Measurements from ENCODE around the gene GAK.

The GAK gene

GRCh38 chr4:898123-898522 lies 34.0 kb downstream of the GAK start:
- Histone ChIP-seq H3K27ac (ENCODE audit: low read depth, low read length) (no peak overlapping the region), H3K4me2 (ENCODE audit: low read depth, low read length, poor library complexity, severe bottlenecking) (no peak overlapping the region), H3K9ac (ENCODE audit: low read length) (no peak overlapping the region), H2AFZ (ENCODE audit: low read depth, low read length, severe bottlenecking) (no peak overlapping the region), H3K36me3 (ENCODE audit: low read length) (no peaks in the 10 kb centered on the region), H3K9me3 (ENCODE audit: insufficient read depth, low read length) (no peaks in the 10 kb centered on the region), H3F3A (ENCODE audit: insufficient read depth) (no peaks in the 10 kb centered on the region), H3K79me2 (ENCODE audit: insufficient read depth, low read length) (peaks cover 3% of the 10 kb centered on the region; the same call in 1 of the 2 replicates), H3K9me2 (replicated peaks; ENCODE audit: insufficient read depth, low read length) (no peaks in the 10 kb centered on the region), H3K27me3 (ENCODE audit: low read length) (no peaks in the 10 kb centered on the region), H3K4me3 (ENCODE audit: insufficient read depth, low read length, poor library complexity, severe bottlenecking) (no peak overlapping the region), H4K20me1 (ENCODE audit: low read depth, low read length) (no peaks in the 10 kb centered on the region)
- TF ChIP-seq CTCF (IDR thresholded peaks at IDR 0.05; ENCODE audit: insufficient read depth, low read length, poor library complexity, severe bottlenecking) (no peak), EZH2phosphoT487 (conservative IDR thresholded peaks at IDR 0.05; ENCODE audit: low read length) (no peak)

GRCh38 chr4:896630-897029 lies 35.5 kb downstream of the GAK start:
- no peaks in the 10 kb centered on the region for H3K36me3 ChIP-seq (ENCODE audit: low read length)
- no peaks in the 10 kb centered on the region for H4K20me1 ChIP-seq (ENCODE audit: low read depth, low read length)
- no peaks in the 10 kb centered on the region for H3F3A ChIP-seq (ENCODE audit: insufficient read depth)

GRCh38 chr4:896216-896615 lies 35.9 kb downstream of the GAK start:
- Histone ChIP-seq H3K4me3 (ENCODE audit: insufficient read depth, low read length, poor library complexity, severe bottlenecking) (no peak overlapping the region), H3K9me2 (replicated peaks; ENCODE audit: insufficient read depth, low read length) (no peaks in the 10 kb centered on the region), H3K36me3 (ENCODE audit: low read length) (no peaks in the 10 kb centered on the region), H3K9me3 (ENCODE audit: insufficient read depth, low read length) (no peaks in the 10 kb centered on the region), H3K79me2 (ENCODE audit: insufficient read depth, low read length) (peaks cover 3% of the 10 kb centered on the region; the same call in 1 of the 2 replicates), H3K4me2 (ENCODE audit: low read depth, low read length, poor library complexity, severe bottlenecking) (no peak overlapping the region), H4K20me1 (ENCODE audit: low read depth, low read length) (no peaks in the 10 kb centered on the region), H2AFZ (ENCODE audit: low read depth, low read length, severe bottlenecking) (no peak overlapping the region), H3K9ac (ENCODE audit: low read length) (no peak overlapping the region), H3K27me3 (ENCODE audit: low read length) (no peaks in the 10 kb centered on the region), H3F3A (ENCODE audit: insufficient read depth) (no peaks in the 10 kb centered on the region), H3K27ac (ENCODE audit: low read depth, low read length) (no peak overlapping the region)
- no peak for TF ChIP-seq CTCF (IDR thresholded peaks at IDR 0.05; ENCODE audit: insufficient read depth, low read length, poor library complexity, severe bottlenecking)
- no peak for TF ChIP-seq EZH2phosphoT487 (conservative IDR thresholded peaks at IDR 0.05; ENCODE audit: low read length)

More at GRCh38 chr4:896630-897029, 35.5 kb downstream of the GAK start:
- no peaks in the 10 kb centered on the region for H3K9me3 ChIP-seq (ENCODE audit: insufficient read depth, low read length)
- no peaks in the 10 kb centered on the region for H3K9me2 ChIP-seq (replicated peaks; ENCODE audit: insufficient read depth, low read length)
- TF ChIP-seq CTCF (IDR thresholded peaks at IDR 0.05; ENCODE audit: insufficient read depth, low read length, poor library complexity, severe bottlenecking) (no peak), EZH2phosphoT487 (conservative IDR thresholded peaks at IDR 0.05; ENCODE audit: low read length) (no peak)
- H3K27ac ChIP-seq (ENCODE audit: low read depth, low read length): no peak overlapping the region
- H3K9ac ChIP-seq (ENCODE audit: low read length): no peak overlapping the region
- no peak overlapping the region for H3K4me3 ChIP-seq (ENCODE audit: insufficient read depth, low read length, poor library complexity, severe bottlenecking)
- H2AFZ ChIP-seq (ENCODE audit: low read depth, low read length, severe bottlenecking): no peak overlapping the region
- no peak overlapping the region for H3K4me2 ChIP-seq (ENCODE audit: low read depth, low read length, poor library complexity, severe bottlenecking)
- no peaks in the 10 kb centered on the region for H3K27me3 ChIP-seq (ENCODE audit: low read length)
- H3K79me2 ChIP-seq (ENCODE audit: insufficient read depth, low read length): peaks cover 3% of the 10 kb centered on the region; the same call in 1 of the 2 replicates

Measured in SU-DHL-6 (cell line).